HAP-1 (cell line): ENCODE measurements around the gene MAPK6.

Experiments
- DNase-seq, 2 experiments: peaks; one replicate each; pipeline ENCODE4 v3.0.0-alpha.2; 2016 to 2020; ENCODE audit warnings: low spot score in 2 of 2
- H3K27me3 ChIP-seq: fragments of 250-450 bp; sonication (Bioruptor Pico); 2 replicates; pipeline ENCODE4 v1.5.1; 2020; ENCODE audit warnings: low read depth, mild to moderate bottlenecking, moderate library complexity
- H3K36me3 ChIP-seq: fragments of 250-450 bp; sonication (Bioruptor Pico); replicated peaks from 2 replicates; pipeline ENCODE4 v1.5.1; 2020; ENCODE audit warnings: mild to moderate bottlenecking
- H3K4me1 ChIP-seq: fragments of 250-450 bp; sonication (Bioruptor Pico); 2 replicates; pipeline ENCODE4 v1.5.1; 2020; ENCODE audit warnings: mild to moderate bottlenecking
- H3K4me3 ChIP-seq: fragments of 250-450 bp; sonication (Bioruptor Pico); 2 replicates; pipeline ENCODE4 v1.5.1; 2020; ENCODE audit warnings: mild to moderate bottlenecking, moderate library complexity
- H3K9me3 ChIP-seq: fragments of 250-450 bp; sonication (Bioruptor Pico); 2 replicates; pipeline ENCODE4 v1.5.1; 2020; ENCODE audit warnings: mild to moderate bottlenecking, moderate library complexity
- in situ Hi-C: fragments of 300-500 bp; cut with MboI; formaldehyde crosslinking; loops from 3 replicates; pipeline ENCODE4 v1.14.3; 2020; ENCODE audit warnings: low sequenced_read_pairs, inconsistent platforms, mixed read lengths

The MAPK6 gene

DNA sequence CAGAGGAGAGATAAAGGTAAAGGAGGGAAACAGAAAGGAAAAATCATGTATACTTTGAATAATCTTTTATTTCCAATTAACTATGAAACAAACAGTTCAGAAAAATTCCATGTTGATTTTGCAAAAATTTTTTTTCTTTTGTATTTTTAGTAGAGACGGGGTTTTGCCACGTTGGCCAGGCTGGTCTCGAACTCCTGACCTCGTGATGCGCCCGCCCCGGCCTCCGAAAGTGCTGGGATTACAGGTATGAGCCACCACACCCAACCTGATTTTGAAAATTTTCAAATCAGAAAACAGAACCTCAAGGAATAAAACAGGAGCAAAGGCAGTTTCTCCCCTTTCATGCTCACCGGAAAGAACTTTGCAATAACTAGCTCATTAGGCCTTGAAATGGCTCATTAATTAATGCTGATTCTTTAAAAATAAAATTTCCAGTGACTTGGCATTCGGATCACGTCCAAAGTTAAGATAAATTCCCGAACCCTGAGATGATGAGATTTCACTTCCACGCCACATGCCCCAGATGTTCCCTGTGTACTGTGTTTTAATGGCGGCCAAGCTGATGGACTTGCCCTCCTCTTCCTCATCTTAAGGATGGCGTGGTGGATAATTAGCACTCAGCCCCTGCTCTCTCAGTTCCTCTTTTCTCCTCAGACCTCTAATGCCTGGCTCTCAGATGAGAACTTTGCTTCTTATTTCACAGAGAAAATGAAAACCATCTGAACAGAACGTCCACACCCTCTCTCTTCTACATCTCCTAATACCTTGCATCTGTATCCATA, 82.7 kb downstream of the MAPK6 start:
- in situ Hi-C loops: no loop called here

GRCh38 chr15:52102463-52102862, 83.4 kb downstream of the MAPK6 start:
- DNase-seq: no peak
- Histone ChIP-seq H3K9me3 (no peaks in the 10 kb centered on the region), H3K4me3 (no peak overlapping the region), H3K27me3 (no peaks in the 10 kb centered on the region), H3K4me1 (peaks cover under 1% of the 10 kb centered on the region; the same call in 1 of the 2 replicates), H3K36me3 (no peaks in the 10 kb centered on the region)
- in situ Hi-C loops: no loop called here

More for the DNA sequence above, 82.7 kb downstream of the MAPK6 start:
- H3K27me3 ChIP-seq: no peaks in the 10 kb centered on the region
- H3K4me3 ChIP-seq: no peak overlapping the region
- no peak for DNase-seq
- no peaks in the 10 kb centered on the region for H3K9me3 ChIP-seq
- no peaks in the 10 kb centered on the region for H3K4me1 ChIP-seq
- no peaks in the 10 kb centered on the region for H3K36me3 ChIP-seq

- no peaks in the 10 kb centered on the region for H3K9me3 ChIP-seq
- no peak for DNase-seq
- no peak overlapping the region for H3K4me3 ChIP-seq
- peaks cover 3% of the 10 kb centered on the region; the same call in 1 of the 2 replicates for H3K4me1 ChIP-seq
- H3K27me3 ChIP-seq: no peaks in the 10 kb centered on the region
- in situ Hi-C loops: no loop called here
- H3K36me3 ChIP-seq: no peaks in the 10 kb centered on the region
Observed at GRCh38 chr15:52103217-52104207, 84.5 kb downstream of the MAPK6 start.

- no peak overlapping the region for H3K4me3 ChIP-seq
- no peaks in the 10 kb centered on the region for H3K36me3 ChIP-seq
- no peaks in the 10 kb centered on the region for H3K27me3 ChIP-seq
- no peak for DNase-seq
- H3K4me1 ChIP-seq: peaks cover 3% of the 10 kb centered on the region; the same call in 1 of the 2 replicates
- in situ Hi-C loops: no loop called here
- no peaks in the 10 kb centered on the region for H3K9me3 ChIP-seq
Observed at GRCh38 chr15:52104532-52105004, 85.5 kb downstream of the MAPK6 start.

DNA sequence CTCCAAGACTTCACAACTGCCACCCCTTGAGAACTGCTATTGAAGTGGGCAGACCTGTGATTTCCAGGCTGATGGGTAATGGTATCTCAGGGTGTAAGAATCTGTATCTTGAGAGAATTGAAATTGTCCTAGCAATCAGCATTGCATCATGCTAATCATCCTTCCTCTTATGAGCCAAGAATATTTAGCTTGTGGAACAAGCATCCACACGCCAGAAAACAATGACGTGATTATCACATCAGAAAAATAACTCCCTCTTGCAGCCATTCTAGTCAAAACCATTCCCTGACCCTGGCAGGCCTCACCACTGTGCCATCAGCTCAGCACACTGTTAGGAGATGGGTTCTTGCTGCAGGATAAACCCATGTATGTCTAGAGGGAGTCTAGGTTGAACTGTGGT, 86.8 kb downstream of the MAPK6 start:
- DNase-seq: no peak
- Histone ChIP-seq H3K27me3 (no peaks in the 10 kb centered on the region), H3K36me3 (no peaks in the 10 kb centered on the region), H3K4me3 (no peak overlapping the region), H3K4me1 (peaks cover 3% of the 10 kb centered on the region; the same call in 1 of the 2 replicates), H3K9me3 (no peaks in the 10 kb centered on the region)
- in situ Hi-C loops: no loop called here

DNA sequence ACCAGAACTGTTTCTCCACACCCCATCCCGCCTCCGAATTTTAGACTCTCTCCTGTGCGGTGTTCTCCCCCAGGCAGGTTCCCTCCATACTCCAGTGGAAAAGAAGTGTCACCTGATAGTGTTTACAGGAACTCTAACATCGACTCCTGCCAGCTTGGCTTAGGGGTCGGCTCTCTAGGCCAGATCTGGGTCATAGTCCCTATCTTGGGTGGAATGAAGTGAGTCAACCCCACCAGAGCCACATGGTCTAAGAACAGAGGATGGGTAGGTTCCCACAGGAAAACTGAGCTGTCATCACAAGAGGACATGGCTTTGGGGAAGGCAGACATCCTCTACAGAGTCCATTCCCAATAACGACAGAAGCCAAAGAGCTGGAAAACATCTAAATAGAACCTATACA, 87.6 kb downstream of the MAPK6 start:
- in situ Hi-C loops: no loop called here
- no peak for DNase-seq
- no peaks in the 10 kb centered on the region for H3K27me3 ChIP-seq

DNA sequence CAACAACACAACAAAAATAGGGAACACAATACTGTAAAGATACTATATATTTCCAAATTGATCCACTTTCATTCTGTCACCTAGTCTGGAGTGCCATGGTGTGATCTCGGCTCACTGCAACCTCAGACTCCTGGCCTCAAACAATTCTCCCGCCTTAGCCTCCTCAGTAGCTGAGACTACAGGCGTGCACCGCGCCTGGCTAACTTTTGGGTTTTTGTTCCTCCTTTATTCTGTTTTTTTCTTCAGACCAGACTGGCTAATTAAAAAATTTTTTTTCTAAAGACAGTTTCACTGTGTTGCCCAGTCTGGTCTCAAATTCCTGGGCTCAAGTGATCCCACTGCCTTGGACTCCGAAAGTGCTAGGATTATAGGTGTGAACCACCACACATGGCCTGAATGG, 88.2 kb downstream of the MAPK6 start:
- Histone ChIP-seq H3K9me3 (no peaks in the 10 kb centered on the region), H3K36me3 (no peaks in the 10 kb centered on the region), H3K4me1 (peaks cover 3% of the 10 kb centered on the region; the same call in 1 of the 2 replicates), H3K4me3 (no peak overlapping the region), H3K27me3 (no peaks in the 10 kb centered on the region)
- in situ Hi-C loops: no loop called here
- DNase-seq: no peak

More for the DNA sequence above, 87.6 kb downstream of the MAPK6 start:
- no peak overlapping the region for H3K4me3 ChIP-seq
- no peaks in the 10 kb centered on the region for H3K9me3 ChIP-seq
- H3K4me1 ChIP-seq: peaks cover 3% of the 10 kb centered on the region; the same call in 1 of the 2 replicates
- H3K36me3 ChIP-seq: no peaks in the 10 kb centered on the region

DNA sequence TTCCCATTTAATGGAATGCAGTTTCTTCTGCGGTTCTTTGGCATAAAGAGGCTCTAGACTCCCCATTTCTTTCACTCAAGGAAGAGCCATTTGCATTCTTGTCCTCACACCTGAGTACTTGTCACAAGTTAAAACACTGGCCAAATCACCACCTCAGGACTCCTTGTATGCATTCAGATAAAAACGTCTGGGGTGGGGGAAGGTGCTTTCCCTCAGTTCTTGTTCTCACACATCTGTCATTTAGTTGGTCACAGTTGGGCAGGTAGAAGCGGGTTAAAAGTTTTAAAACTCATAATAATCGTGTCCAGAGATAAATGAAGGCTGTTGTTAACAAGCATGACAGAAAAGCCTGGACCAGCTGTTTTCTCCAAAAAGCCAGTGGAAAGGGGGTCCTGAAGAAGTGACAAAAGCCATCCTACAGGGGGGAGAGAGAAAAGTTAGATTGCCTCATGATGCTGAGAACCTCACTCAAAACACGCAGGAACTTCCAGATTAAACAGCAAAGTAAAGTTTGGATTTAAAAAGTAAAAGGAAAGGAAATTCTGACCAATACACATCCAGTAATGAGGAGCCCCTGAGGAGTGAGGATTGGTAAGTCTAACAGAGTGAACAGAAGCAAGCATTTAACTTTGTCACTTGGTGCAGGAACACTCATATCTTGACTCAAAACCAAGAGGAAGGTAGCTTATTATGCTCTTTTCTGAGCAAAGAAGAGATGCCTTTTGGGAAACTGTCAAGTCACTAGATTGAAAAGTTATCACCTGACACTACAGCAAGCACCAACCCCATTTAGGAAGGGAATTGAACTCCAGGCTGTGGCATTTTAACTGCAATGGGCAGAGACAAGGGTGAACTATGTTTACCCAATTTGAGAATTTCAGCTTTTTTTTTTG, 90.8 kb downstream of the MAPK6 start:
- in situ Hi-C loops: no loop called here
- no peaks in the 10 kb centered on the region for H3K9me3 ChIP-seq
- no peak overlapping the region for H3K4me3 ChIP-seq
- no peaks in the 10 kb centered on the region for H3K36me3 ChIP-seq
- H3K27me3 ChIP-seq: no peaks in the 10 kb centered on the region
- H3K4me1 ChIP-seq: peaks cover 3% of the 10 kb centered on the region; the same call in 1 of the 2 replicates
- DNase-seq: no peak

DNA sequence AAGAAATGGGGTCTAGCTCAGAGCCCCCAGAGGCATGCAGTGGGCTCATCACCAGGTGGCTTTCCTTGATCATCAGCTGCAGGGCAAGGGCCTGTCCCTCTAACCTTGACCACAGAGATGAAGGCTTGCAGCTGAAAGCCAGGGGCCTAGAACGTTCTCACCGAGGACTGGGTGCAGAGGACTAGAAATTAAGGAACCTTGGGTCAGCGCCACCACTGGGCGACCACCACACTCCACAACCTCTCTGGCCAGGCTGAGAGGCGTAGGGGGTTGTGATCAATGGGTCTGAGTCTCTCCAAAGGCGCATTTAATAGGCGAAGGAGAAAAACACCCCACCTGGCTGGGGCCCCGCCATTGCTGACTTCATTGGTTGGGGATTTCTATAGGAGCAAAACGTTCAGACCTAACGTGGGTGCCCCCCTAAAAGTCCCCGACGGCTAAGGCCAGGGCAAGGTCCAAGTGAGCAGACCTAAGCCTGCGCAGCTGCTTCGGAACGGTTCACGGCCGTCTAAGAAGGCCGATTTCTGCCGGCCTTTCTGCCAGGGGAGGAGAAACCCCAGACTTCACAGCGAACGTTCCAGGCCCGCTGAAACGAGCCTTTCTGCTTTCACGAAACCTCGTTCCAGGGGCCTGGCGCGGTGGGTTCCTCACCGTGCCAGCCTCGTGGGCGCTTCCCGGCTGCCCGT, 92.6 kb downstream of the MAPK6 start:
- no peak for DNase-seq
- no peaks in the 10 kb centered on the region for H3K27me3 ChIP-seq
- no peak overlapping the region for H3K4me3 ChIP-seq
- in situ Hi-C loops: no loop called here
- peaks cover 11% of the 10 kb centered on the region for H3K4me1 ChIP-seq
- H3K36me3 ChIP-seq: no peaks in the 10 kb centered on the region; the same call in 1 of the 2 replicates
- no peaks in the 10 kb centered on the region for H3K9me3 ChIP-seq

DNA sequence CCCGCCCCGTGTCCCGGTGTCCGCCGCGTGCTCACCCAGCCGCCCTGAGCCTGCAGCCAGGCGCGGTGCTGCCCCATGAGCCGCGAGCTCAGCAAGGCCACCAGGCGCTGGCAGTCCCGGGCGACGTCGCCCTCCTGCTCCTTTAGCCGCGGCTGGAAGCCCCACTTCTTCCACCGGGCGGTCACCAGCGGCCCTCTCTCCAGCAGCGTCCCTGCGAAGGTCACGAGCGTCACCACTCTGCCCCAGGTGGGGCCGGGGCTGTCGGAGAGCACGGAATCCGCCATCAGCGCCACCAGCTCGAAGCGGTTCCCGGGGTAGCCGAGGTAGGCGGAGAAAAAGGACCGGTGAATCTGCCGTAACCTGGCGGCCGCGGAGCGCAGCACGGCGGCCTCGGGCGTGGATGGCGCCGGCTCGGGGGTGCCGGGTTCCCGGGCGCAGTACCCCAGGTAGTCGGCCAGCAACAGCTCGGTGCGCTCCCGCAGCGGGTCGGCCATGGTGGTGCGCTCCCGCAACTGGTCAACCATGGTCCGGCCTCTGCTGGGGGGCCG, 93.3 kb downstream of the MAPK6 start:
- Histone ChIP-seq H3K4me3 (no peak overlapping the region), H3K36me3 (no peaks in the 10 kb centered on the region; the same call in 1 of the 2 replicates), H3K27me3 (no peaks in the 10 kb centered on the region), H3K9me3 (no peaks in the 10 kb centered on the region), H3K4me1 (peaks cover 11% of the 10 kb centered on the region)
- no peak for DNase-seq
- in situ Hi-C loops: no loop called here

DNA sequence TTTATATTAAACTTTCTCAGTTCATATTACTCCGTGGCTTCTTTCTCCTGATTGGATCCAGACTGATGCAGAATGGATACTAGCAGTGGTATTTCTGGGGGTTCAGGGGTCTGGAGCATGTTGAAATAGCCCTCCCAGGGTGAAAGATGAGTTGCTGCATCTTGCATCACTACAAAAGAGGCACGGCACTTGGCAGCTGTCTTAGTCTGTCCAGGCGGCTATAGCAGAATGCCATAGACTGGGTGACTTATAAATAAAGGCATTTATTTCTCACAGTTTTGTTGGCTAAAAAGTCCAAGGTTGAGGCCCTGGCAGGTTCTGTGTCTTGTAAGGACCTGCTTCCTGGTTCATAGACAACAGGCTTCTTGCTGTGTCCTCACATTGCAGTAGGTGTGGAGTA, 94.2 kb downstream of the MAPK6 start:
- in situ Hi-C loops: no loop called here

GRCh38 chr15:52113708-52114107, 94.7 kb downstream of the MAPK6 start:
- Histone ChIP-seq H3K4me1 (peaks cover 8% of the 10 kb centered on the region), H3K4me3 (no peak overlapping the region), H3K27me3 (no peaks in the 10 kb centered on the region), H3K36me3 (no peaks in the 10 kb centered on the region; the same call in 1 of the 2 replicates), H3K9me3 (no peaks in the 10 kb centered on the region)
- in situ Hi-C loops: no loop called here
- DNase-seq: no peak

More for the DNA sequence above, 94.2 kb downstream of the MAPK6 start:
- no peaks in the 10 kb centered on the region; the same call in 1 of the 2 replicates for H3K36me3 ChIP-seq
- peaks cover 8% of the 10 kb centered on the region for H3K4me1 ChIP-seq
- no peaks in the 10 kb centered on the region for H3K27me3 ChIP-seq
- no peak overlapping the region for H3K4me3 ChIP-seq
- no peaks in the 10 kb centered on the region for H3K9me3 ChIP-seq
- DNase-seq: no peak
